ENCODE data around the gene GREB1.

The GREB1 gene

DNA sequence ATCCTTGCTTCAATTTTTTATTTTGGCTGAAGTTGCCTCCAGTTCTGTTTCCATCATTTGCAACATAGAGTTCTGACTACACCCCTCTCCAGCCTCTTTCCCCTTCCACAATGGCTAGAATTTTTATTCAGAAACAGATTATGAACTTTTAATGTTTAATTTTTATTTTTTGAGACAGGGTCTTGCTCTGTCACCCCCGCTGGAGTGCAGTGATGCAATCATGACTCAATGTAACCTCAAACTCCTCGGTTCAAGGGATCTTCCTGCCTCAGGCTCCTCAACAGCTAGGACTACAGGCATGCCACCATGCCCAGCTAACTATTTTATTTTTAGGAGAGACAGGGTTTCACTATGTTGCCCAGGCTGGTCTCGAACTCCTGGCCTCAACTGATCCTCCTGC is 133.3 kb downstream of the GREB1 start:
- no peak for DNase-seq

DNA sequence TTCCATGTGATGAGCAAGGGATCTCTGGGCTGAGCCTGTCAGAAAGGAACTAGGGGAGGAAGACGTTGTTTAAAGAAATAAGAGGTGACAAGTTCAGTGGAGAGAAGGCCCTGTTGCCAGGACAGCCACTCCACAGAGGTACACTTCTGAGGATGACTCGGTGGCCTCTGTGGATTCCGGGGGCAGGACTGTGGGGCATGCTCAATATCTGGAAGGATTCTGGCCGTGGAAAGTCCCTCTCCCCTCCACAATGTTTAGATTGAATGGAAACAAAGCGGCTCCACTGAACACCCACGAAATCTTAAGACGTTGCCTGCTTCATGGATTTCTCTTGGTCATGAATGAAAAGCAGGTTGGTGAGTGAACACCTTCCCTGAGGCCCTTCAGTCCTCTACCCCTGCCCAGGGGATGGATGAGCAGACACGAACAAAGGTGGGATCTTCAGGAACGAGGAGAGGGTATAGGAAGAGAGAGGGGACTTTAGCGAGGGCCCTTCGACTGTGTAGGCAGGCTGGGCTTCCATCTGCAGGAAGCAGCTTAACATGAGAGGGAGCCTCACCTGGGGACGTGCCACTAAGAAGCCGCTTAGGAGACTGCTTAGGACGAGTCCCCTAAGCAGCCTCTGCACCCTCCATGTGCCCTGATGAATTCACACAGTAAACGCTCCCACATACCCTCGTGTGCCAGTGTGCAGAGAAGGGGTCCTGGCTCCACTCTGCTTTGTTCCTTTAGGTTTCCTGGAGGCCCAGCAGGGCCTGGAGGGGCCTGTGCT is 134.2 kb downstream of the GREB1 start:
- DNase-seq, result no peak

DNA sequence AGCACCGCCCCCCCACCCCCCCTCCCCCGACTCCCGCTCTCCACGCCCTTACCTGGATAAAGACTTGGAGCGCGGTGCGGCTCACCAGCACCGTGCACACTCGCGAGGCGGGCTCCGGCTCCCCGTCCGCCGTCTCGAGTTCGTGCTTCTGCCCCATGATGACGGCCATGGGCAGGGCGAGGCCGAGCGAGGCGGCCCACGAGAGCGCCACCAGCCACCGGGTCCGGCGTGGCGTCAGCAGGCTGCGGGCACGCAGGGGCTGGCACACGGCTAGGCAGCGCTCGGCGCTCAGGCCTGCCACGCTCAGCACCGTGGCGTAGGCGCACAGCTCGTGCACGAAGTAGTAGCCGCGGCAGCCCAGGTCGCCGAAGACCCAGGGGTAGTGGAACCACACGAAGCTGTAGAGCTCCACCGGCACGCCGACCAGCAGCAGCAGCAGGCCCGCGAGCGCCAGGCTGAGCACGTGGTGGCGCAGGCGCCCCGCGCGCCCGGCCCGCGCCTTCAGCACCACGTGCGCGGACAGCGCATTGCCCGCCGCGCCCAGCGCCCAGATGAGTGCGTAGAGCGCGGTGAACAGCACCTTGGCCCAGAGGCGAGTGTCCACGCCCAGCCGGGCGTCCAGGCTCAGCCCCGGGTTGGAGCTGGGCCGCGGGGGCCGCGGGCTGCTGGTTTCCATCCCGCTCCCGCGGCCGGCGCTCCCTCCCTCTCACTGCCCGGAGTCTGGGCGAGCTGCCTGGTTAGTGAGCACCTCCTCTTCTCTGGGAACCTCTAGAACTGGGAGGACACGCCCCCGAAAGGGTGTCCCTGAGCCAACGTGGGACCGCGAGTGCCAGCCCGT is 135.8 kb downstream of the GREB1 start, which contains the start of gene NTSR2:
Gene NTSR2 (minus strand): TSS at position 742 of the 838 bp plus-strand sequence. CDS start 66 bp downstream, at position 676.
- peak; percentile 9 for DNase-seq

DNA sequence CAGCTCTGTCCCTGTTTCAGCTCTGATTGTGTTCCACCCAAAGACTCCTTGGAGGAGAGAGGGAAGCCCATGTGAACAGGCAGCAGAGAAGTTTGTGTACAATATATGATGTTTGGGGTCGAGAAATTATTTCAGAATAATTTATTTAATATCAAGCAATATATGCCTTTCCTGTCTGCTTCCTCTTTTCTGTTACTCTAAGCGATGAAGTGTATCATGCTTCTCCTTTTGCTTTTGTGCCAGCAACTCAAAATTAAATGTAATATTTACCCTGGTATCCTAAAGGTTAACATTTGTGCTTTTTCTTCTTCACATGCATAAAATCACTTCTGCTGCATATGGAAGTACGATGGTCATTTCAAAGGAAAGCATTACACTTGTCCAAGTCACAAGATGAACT is 138.6 kb downstream of the GREB1 start:
- DNase-seq, result no peak

DNA sequence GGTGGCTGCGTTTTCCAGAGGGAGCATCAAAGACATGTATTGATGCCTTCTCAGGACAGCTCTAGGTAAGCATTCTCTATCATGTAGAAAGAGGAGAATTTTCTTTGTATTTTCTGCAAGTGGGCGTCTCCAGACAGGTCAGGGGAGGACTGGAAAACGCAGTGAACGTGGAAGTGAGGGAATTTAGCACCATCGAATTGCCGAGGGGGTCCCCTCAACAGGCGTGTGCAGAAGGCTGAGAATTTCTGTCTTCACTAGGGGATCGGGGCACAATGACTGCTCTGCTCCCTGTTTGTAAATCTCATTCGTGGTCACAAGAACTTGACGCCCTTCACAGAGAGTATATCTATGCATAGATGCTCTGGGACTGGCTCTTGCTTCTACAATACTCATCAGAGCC is 141.1 kb downstream of the GREB1 start:
- DNase-seq, result no peak

DNA sequence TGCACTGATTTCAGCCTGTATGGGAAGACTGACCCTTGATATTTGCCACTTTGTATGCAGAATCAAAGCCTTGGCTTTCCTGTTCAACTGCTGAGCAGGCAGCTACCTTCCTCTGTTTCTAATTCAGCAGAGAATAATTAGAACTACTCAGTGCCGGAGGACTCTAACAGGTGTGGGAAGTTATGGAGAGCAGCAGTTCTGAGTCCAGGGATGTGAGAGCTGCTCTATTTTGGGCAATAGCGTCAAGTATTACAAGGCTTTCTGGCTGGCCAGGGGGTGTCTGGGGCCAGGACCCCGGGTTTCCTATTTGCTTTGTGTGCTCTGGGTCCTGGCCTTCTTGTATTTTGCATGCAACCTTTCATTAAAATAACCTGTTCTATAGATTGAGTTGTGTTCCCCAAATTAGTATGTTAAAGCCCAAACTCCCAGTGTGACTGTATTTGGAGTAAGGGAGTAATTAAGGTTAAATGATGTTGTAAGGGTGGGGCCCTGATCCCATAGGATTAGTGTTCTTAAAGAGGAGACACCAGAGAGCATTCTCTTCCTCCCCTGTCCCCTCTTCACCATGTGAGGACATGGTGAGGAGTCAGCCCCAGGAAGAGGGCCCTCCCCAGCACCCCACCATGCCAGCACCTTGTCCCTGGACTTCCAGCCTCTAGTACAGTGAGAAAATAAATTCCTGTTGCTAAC is 141.7 kb downstream of the GREB1 start:
- DNase-seq, result no peak

DNA sequence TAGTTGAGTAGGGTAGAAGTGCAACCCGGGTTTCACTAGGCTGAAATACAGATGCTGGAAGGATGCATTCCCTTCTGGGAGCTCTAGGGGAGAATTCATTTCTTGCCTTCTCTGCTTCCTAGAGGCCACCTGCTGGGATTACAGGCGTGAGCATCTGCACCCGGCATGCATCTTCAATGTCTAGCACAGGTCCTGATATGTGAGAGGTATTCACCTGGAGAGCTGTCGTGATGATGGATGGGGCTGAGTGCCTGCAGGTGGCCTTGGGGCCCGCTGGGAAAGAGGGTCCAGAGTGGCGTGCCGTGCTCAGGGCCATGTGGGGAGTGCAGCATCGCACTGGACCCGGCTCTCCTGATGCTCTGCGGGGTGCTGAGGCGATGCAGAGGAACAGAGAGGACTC is 142.8 kb downstream of the GREB1 start:
- DNase-seq, result no peak

DNA sequence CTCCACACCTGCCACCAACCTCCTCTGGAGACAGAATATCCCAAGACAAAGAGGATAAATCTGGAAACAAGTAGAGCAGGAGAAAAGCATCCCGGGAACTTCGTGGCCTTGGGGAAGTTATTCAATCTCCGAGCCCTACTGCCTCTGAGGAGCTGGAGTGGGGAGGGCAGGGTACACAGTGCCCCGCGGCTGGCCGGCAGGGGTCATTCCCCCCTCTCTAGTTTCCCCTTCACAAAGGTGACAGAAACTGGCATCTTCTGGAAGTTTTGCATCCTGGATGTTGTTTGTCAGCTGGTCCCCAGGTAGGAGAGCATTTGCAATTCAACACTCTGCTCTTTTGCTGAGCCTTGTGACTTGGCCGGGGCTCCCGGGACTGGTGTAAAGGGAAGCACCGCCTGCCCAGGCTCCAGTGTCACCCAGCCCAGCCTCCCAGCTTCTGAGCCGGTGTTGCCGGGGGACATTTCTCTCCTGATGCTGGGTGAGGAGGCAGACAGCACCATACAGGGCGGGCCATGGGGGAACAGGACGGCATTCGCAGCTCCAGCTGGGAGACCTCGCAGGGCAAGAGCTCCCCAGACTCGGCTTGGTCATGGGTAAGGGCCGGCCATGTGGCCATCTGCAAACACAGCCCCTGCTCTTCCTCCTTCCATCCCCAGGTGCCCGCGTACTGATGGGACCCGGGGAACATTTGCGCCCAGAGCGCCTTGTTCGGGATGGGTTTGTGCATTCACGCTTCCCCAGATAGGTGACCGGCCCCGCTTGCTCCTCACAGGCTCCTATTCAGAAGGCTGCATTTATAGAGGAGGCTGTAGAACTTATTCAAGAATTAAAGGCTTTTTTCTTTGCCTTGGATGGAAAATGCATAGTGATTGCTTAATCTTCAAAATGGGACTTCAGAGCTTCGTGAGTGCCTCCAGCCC is 143.6 kb downstream of the GREB1 start:
- no peak for DNase-seq

DNA sequence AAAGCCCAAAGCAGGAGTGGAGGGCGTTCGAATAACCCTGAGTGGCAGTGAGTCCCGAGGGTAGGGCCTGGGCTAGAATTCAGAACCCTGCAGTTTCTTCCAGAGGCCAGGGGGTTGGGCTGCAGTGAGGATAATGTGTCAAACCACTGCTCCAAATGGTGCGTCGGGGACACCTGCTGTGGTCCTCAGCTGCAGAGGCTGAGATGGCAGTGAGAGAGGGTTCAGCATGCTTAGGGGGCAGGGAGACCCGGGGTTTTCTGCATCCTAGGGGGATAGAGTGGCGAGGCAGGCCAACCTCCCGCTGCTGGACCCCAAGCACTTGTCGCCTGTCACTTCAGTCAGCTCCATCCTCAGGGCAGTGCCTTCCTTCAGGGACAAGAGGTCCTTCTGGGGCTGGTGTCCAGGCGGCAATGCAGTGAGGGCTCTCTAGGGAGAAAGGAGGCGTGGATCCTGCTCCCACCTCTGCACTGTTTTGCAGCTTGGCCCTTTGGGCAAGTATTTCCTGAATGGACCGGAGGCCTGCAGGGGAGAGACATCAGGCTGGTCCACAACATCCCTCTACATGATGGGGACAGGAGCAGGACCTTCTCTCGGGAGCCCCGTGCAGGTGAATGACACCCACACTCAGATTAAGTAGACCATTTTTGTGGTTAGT is 144.6 kb downstream of the GREB1 start:
- DNase-seq, result no peak

DNA sequence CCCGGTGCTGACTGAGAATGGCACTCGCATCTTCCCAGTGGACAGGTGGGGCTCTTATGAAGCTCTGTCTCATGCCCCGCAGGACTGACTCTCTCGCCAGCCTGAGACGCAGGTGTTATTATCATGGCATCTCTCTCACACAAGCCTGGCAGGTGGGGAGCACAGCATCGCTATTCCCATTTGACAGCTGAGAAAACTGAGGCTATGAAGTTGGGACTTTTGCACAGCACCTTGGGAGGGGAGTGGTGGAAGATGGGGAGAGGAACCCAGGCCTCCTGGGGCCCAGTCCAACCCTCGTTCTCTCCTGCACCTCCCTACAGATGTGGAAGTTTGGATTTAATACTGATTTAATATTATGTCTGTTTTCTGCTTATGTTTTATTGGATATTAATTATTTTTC is 145.2 kb downstream of the GREB1 start:
- no peak for DNase-seq

DNA sequence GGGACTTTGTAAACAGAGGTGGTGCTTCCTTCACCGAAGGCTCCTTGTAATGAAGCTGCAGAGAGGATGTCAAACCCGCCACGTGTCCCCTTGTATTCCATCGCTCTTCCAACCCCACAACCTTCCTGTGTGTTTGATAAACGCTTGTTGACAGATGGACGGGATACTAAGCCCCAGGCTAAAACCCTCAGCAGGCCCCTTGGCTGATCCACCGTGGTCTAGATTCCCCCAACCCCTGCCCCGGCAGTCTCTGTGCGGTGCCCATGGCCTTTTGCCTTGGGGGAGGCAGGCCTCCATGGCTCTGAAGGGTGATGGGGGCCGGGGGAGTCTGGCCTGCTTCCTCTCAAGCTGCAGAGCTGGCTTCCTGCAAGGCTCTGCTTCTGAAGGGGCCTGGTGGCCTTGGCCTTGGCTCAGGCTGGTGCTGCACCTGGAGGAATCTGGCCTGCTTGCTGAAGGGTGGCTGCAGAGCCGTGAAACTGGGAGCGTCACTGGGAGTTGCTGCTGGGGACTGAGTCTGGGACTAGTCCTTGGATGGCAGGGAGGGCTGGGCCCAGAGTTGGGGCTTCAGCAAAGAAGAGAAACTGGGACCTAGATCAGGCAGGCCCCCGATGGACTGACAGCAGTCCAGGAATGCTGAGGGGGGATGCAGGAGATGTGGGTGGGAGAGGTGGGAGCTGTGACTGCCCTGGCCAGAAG is 145.8 kb downstream of the GREB1 start:
- no peak for DNase-seq

DNA sequence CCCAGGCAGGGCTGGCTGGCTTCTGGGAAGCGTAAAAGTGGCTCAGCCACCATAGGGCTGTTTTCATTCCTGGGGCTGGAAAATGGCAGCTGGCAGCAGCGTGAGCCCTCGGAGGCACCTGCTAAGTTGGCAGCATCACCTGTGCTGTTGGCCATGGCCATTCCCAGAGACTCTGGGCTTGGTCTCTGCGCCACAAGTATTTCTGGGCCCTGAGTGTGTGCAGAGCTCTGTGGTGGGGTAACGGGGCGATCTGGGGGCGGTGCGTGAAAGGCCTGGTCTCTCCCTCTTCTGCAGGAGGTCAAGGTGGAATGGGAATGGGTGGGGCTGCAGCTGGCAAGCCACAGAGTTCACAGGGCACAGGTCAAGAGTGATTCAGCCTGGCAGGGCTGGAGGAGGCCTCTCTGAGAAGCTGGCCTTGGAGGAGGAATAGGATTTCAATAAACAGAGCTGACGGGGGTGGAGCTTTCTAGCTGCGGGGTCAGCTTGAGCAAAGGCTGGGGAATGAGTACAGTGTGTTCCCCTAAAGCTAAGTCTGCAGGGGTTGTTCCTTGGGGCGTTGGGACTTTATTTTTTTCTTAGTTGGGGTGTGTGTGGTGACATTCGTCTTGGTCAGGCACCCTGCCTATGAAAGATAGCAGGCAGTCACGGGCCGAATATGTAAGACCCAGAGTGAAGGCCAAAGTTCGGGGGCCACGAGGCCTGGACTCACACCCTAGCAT is 146.5 kb downstream of the GREB1 start:
- DNase-seq, result no peak

DNA sequence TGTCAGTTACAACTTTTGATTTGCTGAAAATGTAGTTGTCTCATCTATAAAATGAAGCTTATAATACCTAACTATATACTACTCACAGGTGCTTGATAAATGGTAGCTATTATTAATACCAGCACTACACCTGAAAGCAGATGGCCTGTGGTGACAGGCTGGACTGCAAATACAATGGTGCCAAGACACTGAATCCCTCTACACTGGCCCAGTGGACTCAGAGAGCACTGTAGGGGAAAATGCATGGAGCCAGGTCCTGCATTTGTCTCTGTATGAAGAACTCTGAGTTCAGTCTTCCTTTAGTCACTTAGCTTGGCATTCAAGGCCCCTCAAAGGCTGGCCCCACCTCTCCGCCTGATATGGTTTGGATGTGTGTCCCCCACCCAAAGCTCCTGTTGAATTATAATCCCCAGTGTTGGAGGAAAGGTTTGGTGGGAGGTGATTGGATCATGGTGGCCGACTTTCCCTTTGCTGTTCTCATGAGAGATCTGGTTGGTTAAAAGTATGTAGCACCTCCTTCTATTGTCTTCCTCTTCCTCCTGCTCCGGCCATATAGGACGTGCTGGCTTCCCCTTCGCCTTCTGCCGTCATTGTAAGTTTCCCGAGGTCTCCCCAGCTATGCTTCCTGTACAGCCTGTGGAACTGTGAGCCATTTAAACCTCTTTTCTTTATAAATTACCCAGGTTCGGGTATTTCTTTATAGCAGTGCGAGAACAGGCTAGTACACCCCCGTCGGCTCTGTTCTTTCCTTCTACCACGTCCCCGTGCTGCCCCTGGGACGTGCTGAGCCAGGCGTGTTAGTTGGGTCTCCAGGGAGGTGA is 147.3 kb downstream of the GREB1 start:
- DNase-seq, result no peak

DNA sequence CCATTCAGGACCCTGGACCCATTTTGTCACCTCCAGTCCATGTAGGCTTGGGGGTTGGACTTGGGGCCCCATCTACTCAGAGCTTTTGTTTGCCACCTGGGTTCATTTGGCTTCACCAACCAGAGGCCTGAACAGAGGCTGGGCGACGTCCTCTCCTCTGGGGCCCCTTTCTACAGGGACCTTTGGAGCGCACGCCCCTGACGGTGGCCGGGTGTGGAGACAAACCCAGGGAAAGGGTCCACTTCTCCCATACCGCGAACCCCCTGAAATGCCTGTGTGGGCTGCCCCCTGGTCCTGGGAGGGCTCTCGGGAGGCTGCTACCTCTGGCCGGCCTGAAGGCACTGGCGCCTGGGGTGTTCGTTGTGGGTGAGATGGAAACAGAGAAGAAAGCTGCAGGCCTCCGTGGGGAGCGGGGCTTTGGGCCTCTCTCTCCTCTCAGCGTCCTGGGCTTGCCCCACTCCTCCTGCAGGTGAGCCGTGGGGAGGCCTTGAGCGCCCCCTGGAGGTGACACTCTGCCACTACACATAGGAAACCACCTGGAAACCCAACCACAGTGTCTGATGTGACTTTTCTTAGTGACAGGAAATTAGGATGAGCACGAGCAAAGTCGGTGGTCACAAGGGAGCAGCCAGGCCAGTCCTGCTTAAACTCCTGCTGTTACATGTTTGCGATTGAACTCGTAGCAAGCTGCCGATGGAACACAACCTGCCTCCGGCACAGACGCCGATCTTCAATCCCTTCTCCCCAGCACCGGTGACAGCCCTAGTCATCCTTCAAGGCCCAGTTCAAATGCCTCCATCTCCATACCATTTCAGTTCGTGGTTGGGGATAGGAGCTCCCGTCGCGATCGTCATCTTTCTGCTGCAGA is 148.1 kb downstream of the GREB1 start:
- DNase-seq, result no peak

DNA sequence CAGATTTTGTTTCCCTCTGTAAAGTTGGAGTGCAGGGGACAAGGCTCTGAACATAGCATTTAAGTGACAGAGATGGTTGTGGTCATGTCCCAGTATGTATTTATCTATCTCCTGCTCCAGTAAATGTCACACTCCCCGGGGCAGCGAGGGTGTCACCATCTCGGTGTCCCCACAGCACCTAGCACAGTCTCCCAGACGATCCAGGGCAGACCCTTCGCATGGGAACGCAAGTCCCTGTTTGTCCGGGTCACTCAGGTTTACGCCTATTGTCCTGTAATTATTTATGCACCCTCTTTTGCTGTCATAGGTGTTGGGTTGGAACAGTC is 148.7 kb downstream of the GREB1 start:
- DNase-seq, result no peak

DNA sequence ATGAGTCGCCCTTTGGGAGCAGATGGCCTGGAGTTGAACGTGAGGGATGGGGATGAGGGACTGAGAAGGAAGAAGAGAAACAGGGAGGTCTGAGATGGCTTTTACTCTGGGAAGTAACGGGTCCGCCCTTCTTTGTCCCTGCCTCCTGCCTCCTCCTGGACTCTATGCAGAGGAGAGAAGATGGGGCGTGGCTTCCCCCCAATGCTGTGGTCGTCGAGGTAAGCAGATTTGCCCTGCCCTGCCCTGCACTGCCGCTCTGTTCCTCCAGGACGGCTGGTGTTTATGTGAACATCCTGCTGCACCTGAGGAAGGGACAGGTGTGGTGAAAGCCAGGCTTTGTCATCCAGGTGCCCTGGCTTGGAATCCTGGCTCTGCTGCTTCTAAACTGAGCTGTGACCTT is 149.6 kb downstream of the GREB1 start:
- no peak for DNase-seq

DNA sequence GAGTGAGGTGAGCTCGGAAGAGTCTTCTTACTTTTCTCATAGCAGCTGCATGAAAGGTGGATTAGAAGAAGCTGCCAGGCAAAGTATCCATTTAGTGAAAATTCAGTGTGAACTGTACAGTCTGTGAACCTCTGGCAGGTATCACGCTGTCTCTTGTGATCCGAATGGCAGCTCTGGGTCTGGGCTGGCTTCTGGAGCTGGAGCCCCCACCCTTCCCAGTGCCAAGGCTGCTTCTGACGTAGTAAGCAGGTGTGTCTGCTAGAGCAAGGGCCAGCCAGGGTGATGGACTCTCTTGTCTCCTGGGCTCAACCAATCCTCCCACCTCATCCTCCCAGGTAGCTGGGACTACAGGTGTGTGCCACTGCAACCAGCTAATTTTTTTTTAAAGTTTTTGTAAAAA is 150.1 kb downstream of the GREB1 start:
- DNase-seq, result no peak

DNA sequence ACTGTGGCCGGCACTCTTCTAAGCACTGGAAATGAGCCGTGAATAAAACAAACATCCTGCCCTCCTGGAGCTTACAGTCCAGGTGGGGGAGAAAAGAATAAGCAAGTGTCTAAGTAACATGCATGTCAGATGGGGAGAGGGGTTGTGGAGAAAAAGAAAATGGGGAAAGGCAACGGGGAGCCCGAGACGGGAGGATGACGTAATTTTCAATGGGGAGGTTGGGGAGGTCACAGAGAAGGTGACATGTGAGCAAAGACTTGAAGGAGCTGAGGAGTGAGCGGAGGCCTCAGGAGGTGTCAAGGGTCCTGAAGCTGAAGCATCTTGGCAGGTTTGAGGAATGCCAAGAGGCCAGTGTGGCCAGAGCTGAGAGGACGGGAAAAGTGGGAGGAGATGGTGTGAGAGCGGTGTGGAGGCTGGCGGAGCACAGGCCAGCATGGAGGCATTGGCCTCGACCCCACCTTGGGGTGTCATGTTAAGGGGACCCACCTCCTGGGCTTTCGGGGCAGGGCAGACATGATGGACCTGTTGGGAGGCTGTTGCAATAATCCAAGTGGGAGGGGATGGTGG is 151.1 kb downstream of the GREB1 start:
- DNase-seq, result no peak
